ENCODE measurements around the gene SLIT3.

SLIT3 gene

DNA sequence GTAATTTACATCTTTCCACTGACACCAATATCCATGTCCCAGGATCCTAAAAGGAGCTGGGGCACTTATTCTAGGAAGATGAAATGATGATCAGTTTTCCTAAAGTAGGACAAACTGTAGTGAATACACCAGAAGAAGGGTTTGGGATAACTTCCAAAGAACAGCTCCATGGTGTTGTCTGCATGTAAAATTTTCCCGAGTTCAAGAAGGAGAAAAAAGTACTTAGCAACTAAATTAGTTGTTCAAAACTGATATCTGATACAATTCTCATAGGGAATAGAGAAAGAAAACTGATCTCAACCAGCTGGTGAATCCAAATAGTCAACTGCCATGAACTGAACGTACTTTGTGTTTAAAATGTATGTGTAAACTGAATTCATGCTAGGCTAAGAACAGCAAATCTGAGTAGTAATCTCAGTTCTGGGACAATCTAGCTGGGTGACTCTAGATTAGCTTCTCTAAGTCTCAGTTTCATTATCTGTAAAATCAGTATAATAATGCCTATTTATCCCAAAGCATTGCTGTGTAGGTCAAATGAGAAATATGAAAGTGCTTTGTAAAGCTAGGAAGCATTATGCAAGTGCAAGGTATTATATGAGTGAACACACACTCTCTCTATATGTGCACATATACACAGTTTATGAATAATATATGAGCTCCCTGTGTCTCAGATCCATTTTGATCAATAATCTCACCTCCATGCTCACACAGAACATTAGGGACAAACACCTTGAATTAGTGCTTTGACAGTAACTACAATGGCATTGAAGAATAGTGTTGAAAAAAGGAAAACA lies 357.7 kb downstream of the SLIT3 start:
- Histone ChIP-seq H3K27ac (ENCODE audit: low read length) (no peak overlapping the region), H3K4me3 (ENCODE audit: low read length) (no peak overlapping the region), H3K36me3 (ENCODE audit: insufficient read depth, low read depth, low read length) (no peaks in the 10 kb centered on the region), H3K27me3 (ENCODE audit: insufficient read depth, low read length) (no peaks in the 10 kb centered on the region), H3K4me1 (ENCODE audit: insufficient read depth, low read length) (no peaks in the 10 kb centered on the region; the same call in 1 of the 2 replicates), H3K9me3 (ENCODE audit: insufficient read depth, low read depth, low read length) (no peaks in the 10 kb centered on the region), H3K9ac (ENCODE audit: low read depth, low read length) (no peak overlapping the region)

DNA sequence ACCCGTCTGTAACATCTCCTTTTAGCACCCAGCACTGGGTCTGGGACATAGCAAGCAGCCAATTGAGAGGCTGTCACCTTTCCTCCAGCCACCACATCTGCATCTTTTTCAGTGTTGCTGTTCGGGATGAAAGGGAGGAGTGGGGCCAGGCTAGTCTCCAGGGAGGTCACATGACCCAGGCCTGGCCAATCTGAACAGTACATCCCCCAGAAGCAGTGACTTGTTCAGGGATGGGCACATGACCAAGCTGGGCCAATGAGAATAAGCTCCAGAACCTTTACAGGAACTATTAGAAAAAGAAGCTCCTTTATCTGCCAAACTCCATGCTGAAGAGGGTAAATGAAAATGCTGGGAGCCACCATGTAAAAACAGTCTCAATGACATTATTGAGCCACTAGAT lies 359.0 kb downstream of the SLIT3 start:
- H3K9ac ChIP-seq (ENCODE audit: low read depth, low read length) = no peak overlapping the region
- H3K27me3 ChIP-seq (ENCODE audit: insufficient read depth, low read length) = no peaks in the 10 kb centered on the region
- no peaks in the 10 kb centered on the region; the same call in 1 of the 2 replicates for H3K4me1 ChIP-seq (ENCODE audit: insufficient read depth, low read length)
- no peak overlapping the region for H3K4me3 ChIP-seq (ENCODE audit: low read length)
- no peak overlapping the region for H3K27ac ChIP-seq (ENCODE audit: low read length)
- H3K36me3 ChIP-seq (ENCODE audit: insufficient read depth, low read depth, low read length) = no peaks in the 10 kb centered on the region
- no peaks in the 10 kb centered on the region for H3K9me3 ChIP-seq (ENCODE audit: insufficient read depth, low read depth, low read length)

DNA sequence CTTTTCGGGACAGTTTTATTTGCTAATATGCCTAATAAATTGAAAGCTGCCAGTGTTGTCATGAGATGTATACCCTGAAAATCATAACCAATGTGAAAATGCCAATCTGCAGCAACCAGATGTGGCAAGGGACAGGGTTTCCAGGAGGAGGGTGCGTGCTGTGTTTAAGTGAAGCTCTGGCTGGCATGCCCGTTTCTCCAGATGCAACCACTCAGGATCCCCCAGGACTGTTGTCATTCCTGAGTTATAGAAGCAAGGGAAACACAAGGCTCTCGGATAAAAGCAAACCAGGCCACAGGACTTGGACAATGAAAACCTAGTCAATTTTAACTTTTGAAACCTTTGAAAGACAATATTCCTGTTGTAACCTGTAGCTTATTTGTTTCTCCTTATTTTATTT lies 360.2 kb downstream of the SLIT3 start:
- no peaks in the 10 kb centered on the region for H3K9me3 ChIP-seq (ENCODE audit: insufficient read depth, low read depth, low read length)
- H3K4me3 ChIP-seq (ENCODE audit: low read length) = no peak overlapping the region
- H3K36me3 ChIP-seq (ENCODE audit: insufficient read depth, low read depth, low read length) = no peaks in the 10 kb centered on the region
- H3K27me3 ChIP-seq (ENCODE audit: insufficient read depth, low read length) = no peaks in the 10 kb centered on the region
- H3K27ac ChIP-seq (ENCODE audit: low read length) = no peak overlapping the region
- H3K9ac ChIP-seq (ENCODE audit: low read depth, low read length) = no peak overlapping the region
- H3K4me1 ChIP-seq (ENCODE audit: insufficient read depth, low read length) = no peaks in the 10 kb centered on the region; the same call in 1 of the 2 replicates

DNA sequence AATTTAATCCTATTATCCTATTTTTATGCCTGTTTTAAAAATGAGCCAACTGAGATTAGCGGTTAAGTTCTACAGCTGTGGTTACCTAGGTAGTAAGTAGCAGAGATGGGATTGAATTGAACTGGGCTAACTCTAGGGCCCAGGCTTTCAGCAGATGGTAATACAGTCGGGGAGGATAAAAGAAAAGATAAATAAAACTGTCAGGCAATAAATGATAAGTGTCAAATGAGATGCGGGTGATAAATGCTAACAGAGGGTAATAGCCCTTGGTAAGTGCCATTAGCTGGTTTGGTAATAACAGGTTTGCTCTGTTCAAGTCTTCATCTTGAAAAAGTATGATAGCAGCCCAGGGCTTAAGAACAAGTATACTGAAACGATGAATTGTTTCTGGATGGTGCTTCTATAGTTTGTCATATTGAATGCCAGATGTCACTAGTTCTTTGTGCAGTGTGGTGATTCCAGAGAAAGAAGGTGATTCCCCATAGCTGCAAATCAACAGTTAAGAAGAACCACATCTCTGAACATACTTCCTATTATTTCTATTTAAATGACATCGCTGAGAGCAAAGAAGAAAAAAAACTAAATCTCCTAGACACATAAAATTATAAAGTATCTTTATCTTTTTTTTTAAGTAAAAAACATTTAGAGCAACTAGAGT lies 360.9 kb downstream of the SLIT3 start:
- Histone ChIP-seq H3K27ac (ENCODE audit: low read length) (no peak overlapping the region), H3K9me3 (ENCODE audit: insufficient read depth, low read depth, low read length) (no peaks in the 10 kb centered on the region), H3K36me3 (ENCODE audit: insufficient read depth, low read depth, low read length) (no peaks in the 10 kb centered on the region), H3K4me1 (ENCODE audit: insufficient read depth, low read length) (no peaks in the 10 kb centered on the region; the same call in 1 of the 2 replicates), H3K4me3 (ENCODE audit: low read length) (no peak overlapping the region), H3K27me3 (ENCODE audit: insufficient read depth, low read length) (no peaks in the 10 kb centered on the region), H3K9ac (ENCODE audit: low read depth, low read length) (no peak overlapping the region)

DNA sequence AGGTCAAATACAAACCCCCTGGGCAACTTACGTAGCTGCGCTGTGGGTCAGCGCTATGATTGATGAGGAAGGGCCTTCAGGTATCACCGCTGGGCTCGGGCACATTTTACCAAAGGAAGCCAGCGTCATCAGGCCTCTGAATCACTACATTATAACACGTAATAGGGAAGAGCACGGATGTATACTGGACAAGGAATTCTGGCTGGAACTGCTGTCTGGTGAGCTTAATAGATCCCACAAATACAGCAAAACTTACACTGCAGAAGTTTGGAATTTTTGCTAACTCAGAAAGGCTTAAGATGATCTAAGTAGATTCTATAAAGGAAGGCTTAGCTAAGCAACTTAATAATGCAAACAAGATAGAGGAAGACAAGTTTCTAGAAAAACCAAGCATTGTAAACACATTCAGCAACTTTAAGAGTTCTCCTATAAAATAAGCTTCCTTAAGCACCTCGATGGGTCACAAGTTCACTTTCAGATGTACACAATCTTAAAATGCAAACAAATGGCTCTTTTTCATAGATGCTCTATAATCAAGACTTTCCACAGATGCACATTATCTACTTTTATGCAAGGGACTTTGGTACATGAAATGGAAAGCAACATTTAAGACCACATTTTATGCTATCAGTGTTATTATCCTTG lies 361.7 kb downstream of the SLIT3 start:
- Histone ChIP-seq H3K4me1 (ENCODE audit: insufficient read depth, low read length) (no peaks in the 10 kb centered on the region; the same call in 1 of the 2 replicates), H3K9me3 (ENCODE audit: insufficient read depth, low read depth, low read length) (no peaks in the 10 kb centered on the region), H3K27ac (ENCODE audit: low read length) (no peak overlapping the region), H3K9ac (ENCODE audit: low read depth, low read length) (no peak overlapping the region), H3K27me3 (ENCODE audit: insufficient read depth, low read length) (no peaks in the 10 kb centered on the region), H3K36me3 (ENCODE audit: insufficient read depth, low read depth, low read length) (no peaks in the 10 kb centered on the region), H3K4me3 (ENCODE audit: low read length) (no peak overlapping the region)

DNA sequence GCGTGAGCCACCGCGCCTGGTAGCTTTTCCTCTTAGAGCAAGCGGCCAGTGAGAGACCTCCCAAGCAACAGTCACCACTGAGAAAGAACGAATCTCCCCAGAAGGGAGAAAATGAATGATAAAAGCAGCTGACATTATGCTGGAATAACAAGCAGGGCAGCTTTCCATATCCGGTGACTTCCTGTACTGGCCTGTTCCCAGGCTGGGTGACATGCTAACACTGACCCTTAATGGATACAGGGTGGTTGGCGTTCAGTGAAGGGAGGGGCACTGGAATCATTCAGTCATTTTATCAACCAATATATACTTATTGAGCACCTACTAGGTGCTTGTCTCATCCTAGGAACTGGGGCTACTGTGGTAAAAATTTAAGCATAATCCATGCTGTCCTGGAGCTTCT lies 364.4 kb downstream of the SLIT3 start:
- no peaks in the 10 kb centered on the region for H3K9me3 ChIP-seq (ENCODE audit: insufficient read depth, low read depth, low read length)
- H3K4me1 ChIP-seq (ENCODE audit: insufficient read depth, low read length) = peaks cover 4% of the 10 kb centered on the region; the same call in 1 of the 2 replicates
- H3K9ac ChIP-seq (ENCODE audit: low read depth, low read length) = no peak overlapping the region
- no peaks in the 10 kb centered on the region for H3K36me3 ChIP-seq (ENCODE audit: insufficient read depth, low read depth, low read length)
- H3K4me3 ChIP-seq (ENCODE audit: low read length) = no peak overlapping the region
- no peak overlapping the region for H3K27ac ChIP-seq (ENCODE audit: low read length)
- no peaks in the 10 kb centered on the region for H3K27me3 ChIP-seq (ENCODE audit: insufficient read depth, low read length)

DNA sequence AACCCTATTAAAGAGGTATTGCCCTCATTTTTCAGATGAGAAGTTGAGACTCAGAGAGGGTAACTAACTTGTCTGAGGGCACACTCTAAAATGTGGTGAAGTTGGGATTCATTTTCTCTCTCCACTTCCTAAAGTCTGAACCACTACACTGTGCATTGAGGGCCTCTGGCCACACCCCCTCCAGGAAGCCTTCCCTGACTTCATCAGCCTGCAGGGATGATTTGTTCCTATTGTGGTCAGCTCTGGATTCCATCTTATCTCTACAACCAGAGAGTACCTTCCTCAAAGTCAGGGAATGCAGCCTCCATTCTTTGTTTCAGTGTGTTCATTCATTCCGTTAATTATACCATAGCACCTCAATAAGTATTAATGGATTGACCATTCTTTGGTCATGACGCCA lies 365.8 kb downstream of the SLIT3 start:
- Histone ChIP-seq H3K4me1 (ENCODE audit: insufficient read depth, low read length) (peaks cover 4% of the 10 kb centered on the region; the same call in 1 of the 2 replicates), H3K27ac (ENCODE audit: low read length) (no peak overlapping the region), H3K9ac (ENCODE audit: low read depth, low read length) (no peak overlapping the region), H3K9me3 (ENCODE audit: insufficient read depth, low read depth, low read length) (no peaks in the 10 kb centered on the region), H3K36me3 (ENCODE audit: insufficient read depth, low read depth, low read length) (no peaks in the 10 kb centered on the region), H3K27me3 (ENCODE audit: insufficient read depth, low read length) (no peaks in the 10 kb centered on the region), H3K4me3 (ENCODE audit: low read length) (no peak overlapping the region)

DNA sequence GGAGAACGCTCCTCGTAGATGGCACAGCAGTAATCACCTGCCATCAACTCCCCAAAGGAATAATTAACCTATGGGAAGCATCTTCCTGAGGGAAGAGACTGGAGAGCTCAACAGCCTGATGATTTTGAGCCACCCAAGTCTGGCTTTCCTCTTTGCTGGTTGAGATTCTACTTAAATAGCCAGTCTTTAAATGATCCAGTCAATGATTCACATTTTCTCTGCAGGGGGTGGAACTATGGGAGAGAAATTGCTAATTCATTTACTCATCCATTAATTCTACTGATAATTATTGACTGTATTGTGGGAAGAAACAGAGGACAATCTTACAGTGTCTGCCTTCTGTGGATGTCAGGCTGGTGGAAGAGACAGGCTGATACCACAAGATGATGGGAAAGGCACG lies 366.8 kb downstream of the SLIT3 start:
- no peaks in the 10 kb centered on the region for H3K9me3 ChIP-seq (ENCODE audit: insufficient read depth, low read depth, low read length)
- peaks cover 4% of the 10 kb centered on the region; the same call in 1 of the 2 replicates for H3K4me1 ChIP-seq (ENCODE audit: insufficient read depth, low read length)
- no peaks in the 10 kb centered on the region for H3K27me3 ChIP-seq (ENCODE audit: insufficient read depth, low read length)
- no peak overlapping the region for H3K4me3 ChIP-seq (ENCODE audit: low read length)
- no peaks in the 10 kb centered on the region for H3K36me3 ChIP-seq (ENCODE audit: insufficient read depth, low read depth, low read length)
- no peak overlapping the region for H3K9ac ChIP-seq (ENCODE audit: low read depth, low read length)
- no peak overlapping the region for H3K27ac ChIP-seq (ENCODE audit: low read length)

DNA sequence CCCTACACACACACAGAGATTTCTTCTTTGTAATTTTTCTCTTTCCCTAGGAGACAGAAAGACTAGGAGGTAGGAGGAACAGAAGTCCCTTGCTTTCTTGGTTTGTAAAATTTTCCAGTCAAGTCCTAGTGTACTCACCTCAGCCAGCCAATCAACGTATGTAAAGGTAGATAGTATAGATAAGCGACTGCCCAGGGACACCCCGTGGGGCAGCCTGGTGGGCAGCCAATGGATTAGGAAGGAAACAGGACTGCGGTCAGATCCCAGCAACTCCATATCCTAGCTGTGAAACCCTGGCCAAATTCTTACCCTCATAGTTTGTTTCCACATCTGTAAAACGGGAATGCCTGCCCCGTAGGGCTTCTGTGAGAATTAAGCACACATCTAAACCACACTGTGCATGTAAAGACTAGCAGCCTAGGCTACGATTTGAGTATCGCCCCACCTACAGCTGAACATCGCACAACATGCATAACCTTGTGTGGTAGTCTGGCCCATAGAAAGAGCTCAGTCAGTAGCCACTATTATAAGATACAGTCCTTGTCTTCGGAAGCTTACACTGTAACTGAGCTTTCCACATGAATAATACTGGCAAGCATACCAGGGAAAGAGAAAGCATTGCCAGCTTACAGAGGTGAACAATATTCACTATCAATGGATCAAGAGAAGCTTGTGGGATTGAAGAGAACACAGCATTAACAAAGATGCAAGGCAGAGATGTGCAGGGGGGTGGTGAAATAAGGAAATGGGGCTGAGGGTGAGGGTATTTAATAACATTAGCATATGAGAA lies 368.3 kb downstream of the SLIT3 start:
- H3K4me3 ChIP-seq (ENCODE audit: low read length) = no peak overlapping the region
- H3K27ac ChIP-seq (ENCODE audit: low read length) = no peak overlapping the region
- H3K27me3 ChIP-seq (ENCODE audit: insufficient read depth, low read length) = no peaks in the 10 kb centered on the region

DNA sequence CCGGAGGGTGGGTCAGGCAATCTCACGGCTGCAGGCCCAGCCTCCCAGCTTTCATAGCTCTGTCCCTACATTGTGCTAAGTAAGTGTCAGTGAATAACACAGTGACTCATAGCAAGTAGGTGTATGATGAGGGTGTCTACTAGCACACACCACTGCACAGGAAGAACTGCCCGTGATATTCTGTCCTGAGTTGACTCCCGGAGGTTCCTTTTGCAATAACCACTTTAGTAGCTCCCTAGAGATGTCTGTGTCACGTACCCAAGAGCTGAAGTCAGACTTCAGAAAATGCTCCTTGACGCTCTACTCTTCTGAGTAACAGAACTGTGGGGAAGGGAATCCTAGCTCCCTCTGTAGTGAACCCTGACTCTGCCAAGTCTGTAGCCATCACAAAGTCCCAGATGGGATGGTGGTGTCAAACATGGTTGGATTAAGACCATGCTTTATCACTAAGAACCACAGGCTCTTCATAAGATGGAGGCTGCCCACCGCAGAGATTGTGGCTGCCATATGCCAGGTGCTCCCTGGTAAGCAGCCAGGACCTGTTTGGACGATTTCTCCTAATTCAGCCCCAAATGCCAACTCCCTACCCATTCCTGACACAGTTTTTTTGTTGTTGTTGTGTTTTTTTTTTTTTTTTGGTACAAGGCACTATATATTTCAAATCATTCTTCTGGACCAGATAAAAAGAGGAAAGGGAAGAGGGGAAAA lies 369.1 kb downstream of the SLIT3 start:
- Histone ChIP-seq H3K4me1 (ENCODE audit: insufficient read depth, low read length) (peaks cover 4% of the 10 kb centered on the region; the same call in 1 of the 2 replicates), H3K9me3 (ENCODE audit: insufficient read depth, low read depth, low read length) (no peaks in the 10 kb centered on the region), H3K9ac (ENCODE audit: low read depth, low read length) (no peak overlapping the region), H3K4me3 (ENCODE audit: low read length) (no peak overlapping the region), H3K27me3 (ENCODE audit: insufficient read depth, low read length) (no peaks in the 10 kb centered on the region), H3K36me3 (ENCODE audit: insufficient read depth, low read depth, low read length) (no peaks in the 10 kb centered on the region), H3K27ac (ENCODE audit: low read length) (no peak overlapping the region)

More for the DNA sequence above, 368.3 kb downstream of the SLIT3 start:
- Histone ChIP-seq H3K9me3 (ENCODE audit: insufficient read depth, low read depth, low read length) (no peaks in the 10 kb centered on the region), H3K36me3 (ENCODE audit: insufficient read depth, low read depth, low read length) (no peaks in the 10 kb centered on the region), H3K9ac (ENCODE audit: low read depth, low read length) (no peak overlapping the region), H3K4me1 (ENCODE audit: insufficient read depth, low read length) (peaks cover 4% of the 10 kb centered on the region; the same call in 1 of the 2 replicates)

DNA sequence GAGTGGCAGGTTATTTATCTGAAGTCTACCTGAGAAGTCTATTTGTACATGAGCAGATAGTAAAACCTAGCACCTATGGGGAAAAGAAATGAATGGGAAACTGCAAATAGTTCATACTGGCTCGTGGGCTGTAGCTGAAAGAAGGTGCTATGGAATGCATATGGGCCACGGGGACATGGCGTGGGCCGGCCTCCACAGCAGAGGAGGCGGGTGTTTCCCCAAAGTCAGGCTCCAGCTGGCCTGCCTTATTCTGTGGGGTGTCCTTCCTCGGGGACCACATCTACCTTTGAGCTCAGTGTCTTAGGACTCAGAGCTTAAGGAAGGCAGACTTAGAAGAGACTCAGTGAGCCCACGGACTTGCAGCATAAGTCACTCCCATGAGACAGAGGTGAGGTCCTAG lies 371.3 kb downstream of the SLIT3 start:
- H3K27me3 ChIP-seq (ENCODE audit: insufficient read depth, low read length) = no peaks in the 10 kb centered on the region
- no peaks in the 10 kb centered on the region for H3K9me3 ChIP-seq (ENCODE audit: insufficient read depth, low read depth, low read length)
- no peak overlapping the region for H3K9ac ChIP-seq (ENCODE audit: low read depth, low read length)
- H3K4me3 ChIP-seq (ENCODE audit: low read length) = no peak overlapping the region
- no peak overlapping the region for H3K27ac ChIP-seq (ENCODE audit: low read length)
- H3K4me1 ChIP-seq (ENCODE audit: insufficient read depth, low read length) = peaks cover 4% of the 10 kb centered on the region; the same call in 1 of the 2 replicates
- H3K36me3 ChIP-seq (ENCODE audit: insufficient read depth, low read depth, low read length) = no peaks in the 10 kb centered on the region

All from iPS-20b (cell line).